Hepatocyte (in vitro differentiated cells): Measurements from ENCODE around the gene POSTN.

Source experiments
- EZH2 ChIP-seq: fragments of 200-600 bp; sonication (generic); IDR thresholded peaks from 2 replicates; pipeline ENCODE4 v1.6.1; 2016; ENCODE audit warnings: antibody characterized with exemption, mild to moderate bottlenecking, borderline replicate concordance
- EZH2phosphoT487 ChIP-seq: fragments of 200-600 bp; sonication (generic); IDR thresholded peaks from one replicate; pipeline ENCODE4 v1.6.1; 2018; ENCODE audit warnings: antibody characterized with exemption, mild to moderate bottlenecking, low read depth, moderate library complexity; ENCODE audit not compliant: unreplicated experiment, severe bottlenecking
- TF ChIP-seq, protein P1 (sequence below): fragments of 200-600 bp; sonication (generic); IDR thresholded peaks from 2 replicates; pipeline ENCODE4 v1.5.1; 2016; ENCODE audit warnings: antibody characterized with exemption, mild to moderate bottlenecking; ENCODE audit not compliant: poor library complexity

GRCh38 chr13:37515226-37515625 is 83.3 kb downstream of the POSTN start:
- TF ChIP-seq, protein P1, sequence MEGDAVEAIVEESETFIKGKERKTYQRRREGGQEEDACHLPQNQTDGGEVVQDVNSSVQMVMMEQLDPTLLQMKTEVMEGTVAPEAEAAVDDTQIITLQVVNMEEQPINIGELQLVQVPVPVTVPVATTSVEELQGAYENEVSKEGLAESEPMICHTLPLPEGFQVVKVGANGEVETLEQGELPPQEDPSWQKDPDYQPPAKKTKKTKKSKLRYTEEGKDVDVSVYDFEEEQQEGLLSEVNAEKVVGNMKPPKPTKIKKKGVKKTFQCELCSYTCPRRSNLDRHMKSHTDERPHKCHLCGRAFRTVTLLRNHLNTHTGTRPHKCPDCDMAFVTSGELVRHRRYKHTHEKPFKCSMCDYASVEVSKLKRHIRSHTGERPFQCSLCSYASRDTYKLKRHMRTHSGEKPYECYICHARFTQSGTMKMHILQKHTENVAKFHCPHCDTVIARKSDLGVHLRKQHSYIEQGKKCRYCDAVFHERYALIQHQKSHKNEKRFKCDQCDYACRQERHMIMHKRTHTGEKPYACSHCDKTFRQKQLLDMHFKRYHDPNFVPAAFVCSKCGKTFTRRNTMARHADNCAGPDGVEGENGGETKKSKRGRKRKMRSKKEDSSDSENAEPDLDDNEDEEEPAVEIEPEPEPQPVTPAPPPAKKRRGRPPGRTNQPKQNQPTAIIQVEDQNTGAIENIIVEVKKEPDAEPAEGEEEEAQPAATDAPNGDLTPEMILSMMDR = no peak
- TF ChIP-seq EZH2 (no peak), EZH2phosphoT487 (no peak)
